ENCODE data around the gene ASZ1.

The ASZ1 gene

DNA sequence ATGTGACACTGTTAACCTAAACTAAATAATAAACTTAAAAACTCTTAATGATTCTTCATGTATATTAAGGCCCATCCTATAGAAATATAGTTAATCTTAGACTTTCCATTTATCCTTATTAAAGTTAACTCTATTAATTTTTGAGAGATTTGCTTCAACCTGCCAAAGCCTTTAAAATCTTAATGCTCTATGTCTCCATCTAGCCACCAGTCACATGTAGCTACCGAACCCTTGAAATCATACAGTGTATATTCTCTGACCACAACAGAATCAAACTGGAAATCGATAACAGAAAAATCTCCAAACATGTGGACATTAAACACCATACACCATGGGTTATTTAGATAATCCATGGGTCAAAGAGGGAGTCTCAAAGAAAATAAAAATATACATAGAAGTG, 51.9 kb downstream of the ASZ1 start:
- FAIRE-seq (no peak), DNase-seq (ENCODE audit: insufficient read length) (no peak)
- TF ChIP-seq POLR2AphosphoS5 (IDR thresholded peaks at IDR 0.05; ENCODE audit: low read depth, low read length) (no peak), POLR2A (IDR thresholded peaks at IDR 0.05; ENCODE audit: low read depth, low read length) (no peak)

DNA sequence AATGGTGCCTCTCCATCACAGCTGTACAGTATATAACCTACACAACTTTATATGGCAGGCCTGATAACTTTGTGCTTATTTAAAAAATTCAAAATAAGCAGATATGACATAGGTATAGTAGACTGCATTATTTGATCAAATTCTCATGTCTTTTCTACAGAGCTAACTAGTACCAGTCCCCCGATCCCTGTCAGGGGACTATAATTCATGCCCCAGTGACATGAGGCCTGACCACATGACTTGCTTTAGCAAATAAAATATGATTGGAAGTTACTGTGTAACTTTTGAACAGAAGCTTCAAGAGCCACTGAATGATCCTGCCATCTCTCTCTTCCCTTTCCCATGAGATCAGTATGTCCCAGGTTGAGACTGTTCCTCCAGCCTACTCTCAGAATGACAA, 55.2 kb downstream of the ASZ1 start:
- DNase-seq (ENCODE audit: insufficient read length) (no peak), FAIRE-seq (no peak)
- TF ChIP-seq TAF1 (IDR thresholded peaks at IDR 0.05; ENCODE audit: borderline replicate concordance, low read depth, low read length) (no peak), POLR2AphosphoS5 (IDR thresholded peaks at IDR 0.05; ENCODE audit: low read depth, low read length) (no peak), POLR2A (IDR thresholded peaks at IDR 0.05; ENCODE audit: low read depth, low read length) (no peak)

DNA sequence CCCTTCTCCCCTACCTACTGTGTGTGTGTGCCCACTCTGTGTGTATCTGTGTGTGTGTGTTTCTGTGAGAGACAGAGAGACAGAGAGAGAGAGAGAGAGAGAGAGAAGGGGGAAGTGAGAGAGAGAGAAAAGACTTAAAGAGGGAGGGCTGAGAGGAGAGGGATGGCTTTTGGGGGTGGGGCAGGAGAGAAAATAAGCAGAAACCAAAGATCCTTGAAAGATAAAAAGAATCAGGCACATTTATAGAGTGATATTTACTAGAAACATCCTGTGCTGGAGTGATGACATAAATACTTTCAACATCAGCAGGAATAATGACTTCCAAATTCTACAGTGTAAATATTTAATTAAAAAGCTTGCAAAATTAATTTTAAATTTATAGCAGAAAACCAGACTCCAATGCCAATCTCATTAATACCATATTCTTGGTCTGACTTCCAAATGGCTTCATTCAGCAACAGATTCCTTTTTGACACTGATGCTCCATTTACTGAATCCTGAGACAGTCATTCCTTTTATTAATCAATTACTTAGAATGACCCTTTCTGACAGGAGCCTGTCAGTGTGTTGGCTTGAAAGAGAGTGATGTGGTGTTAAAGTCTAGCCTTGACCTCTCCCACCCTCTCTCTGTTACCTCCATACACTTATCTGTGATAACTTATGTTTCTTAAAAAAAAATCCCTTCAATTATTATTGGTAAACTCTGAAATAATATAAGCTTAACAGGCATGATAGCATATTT, 62.8 kb downstream of the ASZ1 start:
- no peak for TF ChIP-seq POLR2AphosphoS5 (IDR thresholded peaks at IDR 0.05; ENCODE audit: low read depth, low read length)
- TF ChIP-seq POLR2A (IDR thresholded peaks at IDR 0.05; ENCODE audit: low read depth, low read length) = no peak
- no peak for TF ChIP-seq TAF1 (IDR thresholded peaks at IDR 0.05; ENCODE audit: borderline replicate concordance, low read depth, low read length)
- DNase-seq (ENCODE audit: insufficient read length) = no peak
- FAIRE-seq = no peak

DNA sequence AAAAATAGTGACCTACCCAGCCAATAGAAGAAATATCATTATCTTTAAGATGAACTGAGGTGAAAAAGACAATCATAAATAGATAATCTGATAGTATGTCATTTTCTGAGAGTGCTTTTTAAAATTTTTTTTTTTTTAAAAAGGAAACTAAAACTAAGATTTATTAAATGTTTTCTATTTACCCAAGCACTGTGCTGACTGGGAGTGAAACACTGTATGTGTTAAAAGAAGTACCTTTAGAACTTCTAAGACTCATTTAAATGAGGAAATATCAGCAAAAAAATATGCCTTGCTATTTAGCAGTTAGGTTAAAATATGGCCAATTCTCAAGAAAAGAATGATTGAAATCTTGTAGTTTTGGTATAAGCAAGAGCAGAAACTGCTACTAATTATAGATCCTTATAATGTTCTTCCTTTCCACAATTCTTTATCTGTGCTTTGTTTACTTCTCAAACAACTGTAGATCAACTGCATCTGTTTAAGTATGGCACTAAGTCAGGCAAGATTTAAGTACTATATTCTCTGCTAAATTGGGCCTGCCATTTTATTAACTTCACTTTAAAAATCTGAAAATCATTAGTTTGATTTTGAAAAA, 64.9 kb downstream of the ASZ1 start:
- FAIRE-seq (peak; percentile 17), DNase-seq (ENCODE audit: insufficient read length) (no peak)
- TF ChIP-seq POLR2AphosphoS5 (IDR thresholded peaks at IDR 0.05; ENCODE audit: low read depth, low read length) (no peak), POLR2A (IDR thresholded peaks at IDR 0.05; ENCODE audit: low read depth, low read length) (no peak), TAF1 (IDR thresholded peaks at IDR 0.05; ENCODE audit: borderline replicate concordance, low read depth, low read length) (no peak)

DNA sequence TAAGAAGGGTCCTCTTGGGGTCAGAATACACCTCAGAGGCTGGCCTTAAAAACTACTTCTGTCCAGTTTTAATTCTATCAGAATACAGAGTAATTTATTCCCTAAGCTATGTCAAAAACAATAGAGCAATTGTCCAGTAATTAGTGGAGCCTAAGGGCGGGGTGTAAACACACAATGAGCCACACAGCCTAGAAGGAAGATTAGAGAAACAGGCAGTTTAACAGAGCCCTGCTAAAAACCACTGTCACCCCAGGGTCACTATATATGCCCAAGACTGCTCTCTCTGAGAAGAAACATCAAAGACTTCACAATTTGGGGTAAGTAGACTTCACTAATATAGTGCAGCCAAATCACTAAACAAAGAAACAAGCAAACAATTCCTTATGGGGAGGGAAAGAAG, 77.3 kb downstream of the ASZ1 start:
- no peak for DNase-seq (ENCODE audit: insufficient read length)

DNA sequence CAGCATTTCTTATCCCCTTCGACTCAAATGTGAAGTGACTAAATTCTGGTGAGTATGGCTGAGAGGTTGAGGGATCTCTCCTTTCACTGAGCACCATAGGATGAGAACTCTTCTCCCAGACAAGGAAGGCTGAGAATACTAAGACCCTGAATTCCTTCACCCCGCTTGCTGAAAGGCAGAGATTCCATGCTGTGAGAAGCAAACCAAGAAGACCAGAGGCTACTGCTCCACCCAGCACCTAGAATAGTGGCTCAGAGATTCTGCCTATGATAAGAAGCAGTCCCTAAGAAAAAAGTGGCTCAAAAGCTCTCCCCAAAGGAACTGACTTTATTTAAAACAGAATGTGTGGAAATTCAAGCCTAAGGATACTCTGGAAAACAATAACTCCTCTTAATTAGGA, 77.7 kb downstream of the ASZ1 start:
- DNase-seq (ENCODE audit: insufficient read length) (no peak), FAIRE-seq (peak; percentile 51)
- TF ChIP-seq POLR2A (IDR thresholded peaks at IDR 0.05; ENCODE audit: low read depth, low read length) (no peak), POLR2AphosphoS5 (IDR thresholded peaks at IDR 0.05; ENCODE audit: low read depth, low read length) (no peak), TAF1 (IDR thresholded peaks at IDR 0.05; ENCODE audit: borderline replicate concordance, low read depth, low read length) (no peak)

More for the DNA sequence above, 77.3 kb downstream of the ASZ1 start:
- FAIRE-seq = peak; percentile 24
- TF ChIP-seq POLR2A (IDR thresholded peaks at IDR 0.05; ENCODE audit: low read depth, low read length) (no peak), TAF1 (IDR thresholded peaks at IDR 0.05; ENCODE audit: borderline replicate concordance, low read depth, low read length) (no peak), POLR2AphosphoS5 (IDR thresholded peaks at IDR 0.05; ENCODE audit: low read depth, low read length) (no peak)

DNA sequence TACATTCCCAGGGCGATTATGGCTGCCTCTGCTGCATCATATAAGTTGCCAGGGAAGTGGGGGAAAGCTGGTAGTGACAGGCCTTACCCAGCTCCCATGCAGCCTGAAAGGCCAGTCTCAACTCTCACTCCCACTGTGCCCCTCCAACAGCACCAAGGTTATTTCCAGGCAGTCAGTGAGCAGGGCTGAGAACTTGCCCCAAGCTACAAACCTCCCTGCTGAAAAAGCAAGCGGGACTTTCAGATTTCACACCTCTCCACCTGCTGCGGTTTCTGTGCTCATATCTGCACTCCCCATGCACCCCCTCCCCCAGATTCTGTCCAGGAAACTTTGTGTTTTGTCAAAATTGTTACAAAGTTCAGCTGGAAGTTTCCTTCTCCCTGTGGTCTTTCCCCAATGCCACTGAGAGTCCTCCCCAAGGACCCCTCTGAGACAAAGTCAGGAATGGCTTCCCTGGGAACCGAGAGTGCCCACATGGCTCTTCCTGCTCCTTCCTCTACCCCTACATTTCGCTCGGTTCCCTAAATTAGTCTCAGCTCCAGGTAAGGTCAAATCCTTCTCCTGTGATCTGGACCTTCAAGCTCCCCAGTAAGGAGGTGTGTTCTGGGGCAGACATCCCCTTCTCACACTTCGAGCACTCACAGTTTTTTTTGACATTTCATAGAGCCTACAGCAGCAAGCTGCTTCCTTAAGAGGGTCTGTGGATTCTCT, 79.2 kb downstream of the ASZ1 start:
- DNase-seq (ENCODE audit: insufficient read length) (no peak), FAIRE-seq (peak; percentile 72)
- no peak for TF ChIP-seq POLR2A (IDR thresholded peaks at IDR 0.05; ENCODE audit: low read depth, low read length)

DNA sequence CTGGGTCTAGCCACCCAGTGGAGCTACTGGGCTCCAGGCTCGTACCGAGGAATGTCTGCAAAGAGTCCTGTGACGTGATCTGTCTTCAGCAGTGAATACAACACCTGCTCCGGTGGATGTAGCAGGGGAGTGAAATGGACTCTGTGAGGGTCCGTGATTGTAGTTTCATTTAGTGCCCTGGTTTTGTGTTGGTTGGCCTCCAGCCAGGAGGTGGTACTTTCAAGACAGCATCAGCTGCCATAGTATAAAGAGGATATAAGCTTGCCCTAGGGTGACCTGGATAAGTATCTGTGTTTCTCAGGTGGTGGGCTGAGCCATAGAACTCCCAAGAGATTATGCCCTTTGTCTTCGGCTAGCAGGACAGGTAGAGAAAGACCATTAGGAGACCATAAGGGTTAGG, 79.8 kb downstream of the ASZ1 start:
- DNase-seq (ENCODE audit: insufficient read length) (no peak), FAIRE-seq (no peak)
- no peak for TF ChIP-seq TAF1 (IDR thresholded peaks at IDR 0.05; ENCODE audit: borderline replicate concordance, low read depth, low read length)
- TF ChIP-seq POLR2A (IDR thresholded peaks at IDR 0.05; ENCODE audit: low read depth, low read length) = no peak
- no peak for TF ChIP-seq POLR2AphosphoS5 (IDR thresholded peaks at IDR 0.05; ENCODE audit: low read depth, low read length)

DNA sequence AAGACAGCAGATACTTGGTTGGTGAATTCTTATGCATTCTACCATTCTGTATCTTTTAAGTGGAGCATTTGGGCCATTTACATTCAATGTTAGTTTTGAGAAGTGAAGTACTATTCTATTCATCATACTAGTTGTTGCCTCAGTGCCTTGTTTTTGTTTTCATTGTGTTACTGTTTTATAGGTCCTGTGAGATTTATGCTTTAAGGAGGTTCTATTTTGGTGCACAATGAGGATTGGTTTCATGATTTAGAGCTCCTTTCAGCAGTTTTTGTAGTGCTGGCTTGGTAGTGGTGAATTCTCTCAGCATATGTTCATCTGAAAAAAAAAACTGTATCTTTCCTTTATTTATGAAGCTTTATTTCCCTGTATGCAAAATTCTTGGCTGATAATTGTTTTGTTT, 81.1 kb downstream of the ASZ1 start:
- TF ChIP-seq POLR2A (IDR thresholded peaks at IDR 0.05; ENCODE audit: low read depth, low read length) = no peak
- TF ChIP-seq POLR2AphosphoS5 (IDR thresholded peaks at IDR 0.05; ENCODE audit: low read depth, low read length) = no peak
- no peak for TF ChIP-seq TAF1 (IDR thresholded peaks at IDR 0.05; ENCODE audit: borderline replicate concordance, low read depth, low read length)
- no peak for FAIRE-seq
- DNase-seq (ENCODE audit: insufficient read length) = no peak

DNA sequence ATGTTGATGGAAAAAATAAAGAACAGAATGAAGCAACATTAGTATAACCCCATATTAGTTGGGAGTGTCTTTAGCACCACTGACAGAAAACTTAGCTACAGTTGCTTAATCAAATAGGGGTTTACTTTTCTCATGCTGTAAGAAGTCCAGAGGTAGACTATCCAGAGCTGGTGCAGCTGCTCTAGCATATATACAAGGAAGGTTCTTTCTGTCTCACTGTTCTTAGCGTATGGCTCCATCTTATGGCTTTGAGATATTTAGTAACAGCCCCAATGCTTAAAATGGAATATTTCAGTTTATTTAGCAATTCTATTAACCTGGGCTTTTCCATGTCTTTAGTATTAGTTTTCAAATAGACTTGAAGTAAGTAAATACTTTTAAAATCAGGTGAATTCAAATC, 89.3 kb downstream of the ASZ1 start:
- FAIRE-seq (no peak), DNase-seq (ENCODE audit: insufficient read length) (no peak)
- TF ChIP-seq POLR2A (IDR thresholded peaks at IDR 0.05; ENCODE audit: low read depth, low read length) (no peak), POLR2AphosphoS5 (IDR thresholded peaks at IDR 0.05; ENCODE audit: low read depth, low read length) (no peak), TAF1 (IDR thresholded peaks at IDR 0.05; ENCODE audit: borderline replicate concordance, low read depth, low read length) (no peak)

DNA sequence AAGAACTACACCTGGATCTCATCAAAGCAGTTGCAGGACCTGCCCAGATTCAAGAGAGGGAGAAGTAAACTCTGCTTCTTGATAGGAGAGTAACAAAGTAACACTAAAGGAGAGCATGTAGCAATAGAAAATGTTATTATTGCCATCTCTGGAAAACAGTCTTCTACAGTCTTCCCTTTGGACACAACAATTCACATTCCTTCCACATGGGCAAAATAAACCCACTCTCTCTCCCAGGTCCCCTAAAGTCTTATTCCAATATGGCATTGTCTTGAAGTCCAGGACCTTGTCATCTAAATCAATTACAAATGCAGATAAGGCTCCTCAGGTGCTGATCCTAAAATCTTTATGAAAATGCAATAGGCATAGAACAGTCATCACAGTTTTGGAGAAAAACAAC, 94.1 kb downstream of the ASZ1 start:
- no peak for FAIRE-seq

DNA sequence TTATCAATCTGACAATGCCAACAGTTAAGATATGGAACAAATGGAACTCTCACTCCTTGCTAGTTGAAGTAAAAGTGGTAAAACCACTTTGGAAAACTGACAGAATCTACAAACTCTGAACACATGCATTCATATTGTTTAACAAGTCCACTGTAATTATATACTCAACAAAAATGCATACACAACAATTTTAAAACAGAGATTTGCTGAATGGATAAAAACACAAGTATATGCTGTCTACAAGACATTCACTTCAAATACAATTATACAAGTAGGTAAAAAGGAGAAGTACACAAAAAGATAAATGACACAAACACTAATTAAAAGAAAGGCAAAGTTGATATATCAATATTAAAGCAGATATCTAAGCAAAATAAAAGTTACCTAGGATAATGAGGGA, 95.3 kb downstream of the ASZ1 start:
- DNase-seq (ENCODE audit: insufficient read length) (no peak), FAIRE-seq (no peak)
- TF ChIP-seq POLR2A (IDR thresholded peaks at IDR 0.05; ENCODE audit: low read depth, low read length) (no peak), TAF1 (IDR thresholded peaks at IDR 0.05; ENCODE audit: borderline replicate concordance, low read depth, low read length) (no peak), POLR2AphosphoS5 (IDR thresholded peaks at IDR 0.05; ENCODE audit: low read depth, low read length) (no peak)

More for the DNA sequence above, 94.1 kb downstream of the ASZ1 start:
- no peak for DNase-seq (ENCODE audit: insufficient read length)
- TF ChIP-seq POLR2AphosphoS5 (IDR thresholded peaks at IDR 0.05; ENCODE audit: low read depth, low read length) (no peak), POLR2A (IDR thresholded peaks at IDR 0.05; ENCODE audit: low read depth, low read length) (no peak), TAF1 (IDR thresholded peaks at IDR 0.05; ENCODE audit: borderline replicate concordance, low read depth, low read length) (no peak)
